NCI-H1417 (cell line): ENCODE measurements around the gene GNPDA2.
"Not testable (repeated sequence)": the region's sequence is repeated elsewhere in the genome, so short reads cannot be mapped to it uniquely, and the experiment has no call there.

Experiments
- DNase-seq, 3 experiments: peaks; one replicate each; lab custom pipeline; 2025; lab: John Stamatoyannopoulos, UW

Gene GNPDA2

DNA sequence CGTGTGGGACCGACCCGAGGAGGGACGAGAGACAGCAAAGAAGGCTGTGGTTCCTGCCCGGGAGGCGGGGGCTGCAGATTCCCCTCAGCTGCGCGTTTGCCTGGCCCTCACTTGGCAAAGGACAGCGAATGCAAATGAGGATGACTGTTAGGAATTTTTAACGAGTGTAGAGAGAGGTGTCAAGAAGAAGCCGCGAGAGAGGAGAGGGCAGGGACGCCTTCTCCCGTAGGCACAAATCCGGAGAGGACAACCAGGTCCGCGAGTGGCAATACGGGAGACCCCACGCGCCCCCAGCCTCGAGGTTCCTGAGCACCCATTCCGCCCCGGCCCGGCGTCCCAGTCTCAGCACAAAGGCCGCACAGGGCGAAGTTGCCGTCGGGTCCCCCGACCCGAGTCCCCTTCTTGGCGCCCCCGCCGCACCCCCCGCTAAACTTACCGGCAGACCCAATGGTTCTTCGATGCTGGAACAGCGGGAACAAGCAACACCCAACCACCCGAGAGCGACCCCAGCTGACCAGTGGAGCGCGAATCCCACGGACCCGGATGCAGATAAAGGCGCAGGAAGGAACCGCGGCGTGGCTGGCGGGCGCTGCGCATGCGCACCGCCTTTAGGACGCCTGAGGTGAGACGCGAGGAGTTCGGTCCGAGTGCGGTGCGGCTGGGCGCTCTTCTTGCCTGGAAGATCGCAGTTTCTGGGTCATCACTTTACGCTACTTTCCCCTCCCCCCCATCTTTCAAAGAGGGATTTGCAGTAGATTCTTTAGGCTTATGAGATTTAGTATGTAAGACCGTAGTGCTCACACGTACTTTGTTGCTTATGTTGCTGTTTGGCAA lies at the start of gene GNPDA2:
Gene GNPDA2, minus strand, starts transcription at position 519 of the 834 bp plus-strand sequence. CDS start 4,349 bp downstream, outside the sequence.
- DNase-seq, result peak; percentile 90 to 96 (median 90)

DNA sequence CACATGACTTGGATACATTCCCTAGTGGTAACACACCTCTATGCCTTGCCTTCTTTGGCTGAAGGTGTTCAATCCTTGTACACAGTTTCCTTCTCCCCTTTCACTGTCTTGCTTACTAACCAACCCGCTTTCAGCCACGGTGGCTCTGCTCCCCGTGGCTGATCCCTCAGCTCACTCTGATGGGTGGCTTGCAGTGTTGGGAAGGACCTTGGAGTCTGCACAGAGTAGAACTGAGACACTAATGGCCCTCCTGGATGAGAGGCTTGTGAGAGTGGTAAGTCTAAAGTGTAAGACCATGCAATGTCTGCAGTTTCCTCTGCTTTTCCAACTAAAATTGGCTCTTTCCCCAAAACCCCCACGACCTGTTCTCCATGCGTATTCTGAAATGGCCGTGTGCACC lies 46.0 kb upstream of the GNPDA2 start:
- no peak for DNase-seq

DNA sequence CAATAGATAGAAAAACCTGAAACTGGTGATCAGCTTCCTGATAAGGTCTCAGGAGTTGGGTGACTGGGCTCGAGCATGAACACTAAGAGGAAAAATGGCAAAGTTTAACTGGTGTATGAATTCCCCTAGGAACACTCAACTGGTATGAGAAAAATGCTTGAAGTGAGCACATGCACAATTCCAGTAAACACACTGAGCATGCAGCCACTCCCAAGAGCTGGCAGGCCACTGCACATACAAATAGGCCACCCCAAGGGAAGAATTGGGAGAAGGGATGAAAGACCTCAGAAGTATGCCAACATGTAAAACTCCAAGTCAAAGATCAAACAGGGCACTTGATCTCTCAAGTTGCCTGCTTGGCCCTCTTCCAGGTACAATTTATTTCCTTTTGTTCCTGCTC lies 45.4 kb upstream of the GNPDA2 start:
- no peak for DNase-seq

GRCh38 chr4:44766453-44766852 lies 40.1 kb upstream of the GNPDA2 start:
- DNase-seq, result no peak

DNA sequence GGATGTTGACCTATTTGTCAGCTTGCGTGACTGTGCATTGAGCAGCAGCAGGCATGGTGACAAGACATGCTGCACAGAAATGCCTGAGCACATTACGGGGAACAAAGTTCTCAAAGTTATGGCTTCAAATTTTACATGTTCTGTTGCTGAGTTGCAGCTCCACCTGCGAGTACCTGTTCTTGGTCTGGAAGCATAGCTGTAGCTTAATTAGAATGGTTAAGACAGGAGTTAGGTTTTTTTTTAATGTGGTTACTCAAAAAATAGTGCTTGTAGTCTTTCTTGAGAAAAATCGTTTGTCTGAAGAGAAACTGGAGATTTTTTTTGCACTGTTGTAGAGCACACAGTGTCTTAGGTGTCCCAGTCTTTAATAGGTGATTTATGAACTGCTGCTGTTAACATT lies 38.8 kb upstream of the GNPDA2 start:
- DNase-seq, result no peak

DNA sequence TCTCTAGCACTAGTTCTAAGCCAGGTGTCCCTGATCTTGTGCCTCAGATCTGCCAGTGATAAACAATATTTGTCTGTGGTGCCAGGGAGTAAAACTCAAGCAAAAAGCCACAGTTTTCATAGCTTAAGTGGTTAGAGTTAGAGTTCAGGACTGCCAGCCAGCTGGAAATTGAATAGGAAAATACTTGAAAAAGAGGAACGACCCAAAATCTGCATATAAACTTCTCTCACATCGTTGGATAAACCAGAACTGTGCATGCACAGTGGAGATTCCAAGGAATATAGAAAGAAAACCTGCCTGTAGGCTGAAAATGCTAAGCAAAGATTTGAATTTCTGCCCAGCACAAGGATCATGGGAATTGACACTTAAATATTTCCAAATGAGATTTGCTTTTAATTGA lies 35.0 kb upstream of the GNPDA2 start:
- DNase-seq, result no peak

GRCh38 chr4:44760142-44760898 lies 34.0 kb upstream of the GNPDA2 start:
- peak in 2 of 3 experiments; percentile 36 to 77 for DNase-seq

DNA sequence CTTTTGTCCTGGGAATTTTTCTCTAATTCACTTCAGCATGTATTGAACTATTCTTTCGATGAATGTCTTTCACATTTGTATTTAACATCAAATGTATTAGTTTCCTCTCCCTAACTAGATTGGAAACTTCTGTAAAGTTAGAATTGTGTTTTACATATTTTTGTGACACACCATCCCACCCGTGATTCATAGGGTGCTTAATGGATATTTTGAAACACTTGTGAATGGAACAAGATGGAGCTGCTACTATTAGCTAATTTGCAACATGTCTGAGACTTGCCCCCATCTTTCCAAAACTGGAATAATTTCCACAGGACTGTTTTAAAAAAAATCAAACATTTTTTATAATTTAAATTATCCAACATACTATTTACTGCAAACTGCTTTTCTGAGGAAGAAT lies 30.2 kb upstream of the GNPDA2 start:
- DNase-seq, result no peak

DNA sequence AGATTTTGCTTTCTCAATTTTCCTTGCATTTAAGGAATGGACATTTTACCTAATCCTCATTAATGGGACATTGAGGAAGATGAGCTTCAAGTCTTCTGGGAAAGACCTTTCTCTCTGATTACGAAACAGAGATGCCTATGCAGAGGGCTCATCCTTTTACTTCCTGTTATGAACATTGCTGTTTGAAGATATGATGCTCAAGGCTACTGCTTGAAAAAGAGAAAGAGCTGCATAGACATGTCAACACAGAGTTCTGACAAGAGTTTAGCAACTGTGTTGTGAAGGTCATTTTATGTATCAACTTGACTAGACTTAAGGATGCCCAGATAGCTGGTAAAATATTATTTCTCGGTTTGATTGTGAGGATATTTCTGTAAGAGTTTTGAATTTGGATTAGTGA lies 13.8 kb upstream of the GNPDA2 start:
- no peak for DNase-seq

- DNase-seq, result peak in 2 of 3 experiments; percentile 31 to 55
Measured at GRCh38 chr4:44738615-44739014, 12.3 kb upstream of the GNPDA2 start.

DNA sequence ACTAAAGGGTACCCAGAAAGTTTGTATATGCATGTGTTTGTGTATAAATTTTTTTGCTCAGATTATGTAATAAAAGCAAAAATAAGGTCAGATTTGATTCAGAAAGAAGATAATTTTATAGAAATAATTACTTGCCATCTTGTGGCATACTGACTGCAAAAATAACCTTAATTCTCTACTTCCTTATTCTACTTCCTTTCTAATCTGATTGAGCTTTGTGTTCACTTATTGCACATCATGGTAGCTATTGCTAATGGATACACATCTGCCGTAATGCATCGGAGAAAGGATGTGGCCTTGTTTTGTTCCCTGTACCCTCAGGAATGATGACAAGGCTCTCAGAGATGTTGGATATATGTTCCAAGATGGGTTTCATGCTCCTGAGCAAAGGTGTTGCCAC lies 10.5 kb upstream of the GNPDA2 start:
- DNase-seq, result no peak

DNA sequence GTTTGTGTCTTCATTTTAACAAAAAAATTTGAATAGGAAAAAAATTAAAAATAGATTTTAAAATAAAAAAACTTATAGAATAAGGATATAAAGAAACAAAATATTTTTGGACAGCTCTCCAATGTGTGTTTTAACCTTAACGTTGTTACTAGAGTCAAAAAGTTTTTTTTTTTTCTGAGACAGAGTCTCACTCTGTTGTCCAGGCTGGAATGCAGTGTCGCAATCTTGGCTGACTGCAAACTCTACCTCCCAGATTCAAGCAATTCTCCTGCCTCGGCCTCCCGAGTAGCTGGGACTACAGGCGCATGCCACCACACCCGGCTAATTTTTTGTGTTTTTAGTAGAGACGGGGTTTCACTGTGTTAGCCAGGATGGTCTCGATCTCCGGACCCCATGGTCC lies 2.3 kb upstream of the GNPDA2 start:
- not testable (repeated sequence) for DNase-seq

DNA sequence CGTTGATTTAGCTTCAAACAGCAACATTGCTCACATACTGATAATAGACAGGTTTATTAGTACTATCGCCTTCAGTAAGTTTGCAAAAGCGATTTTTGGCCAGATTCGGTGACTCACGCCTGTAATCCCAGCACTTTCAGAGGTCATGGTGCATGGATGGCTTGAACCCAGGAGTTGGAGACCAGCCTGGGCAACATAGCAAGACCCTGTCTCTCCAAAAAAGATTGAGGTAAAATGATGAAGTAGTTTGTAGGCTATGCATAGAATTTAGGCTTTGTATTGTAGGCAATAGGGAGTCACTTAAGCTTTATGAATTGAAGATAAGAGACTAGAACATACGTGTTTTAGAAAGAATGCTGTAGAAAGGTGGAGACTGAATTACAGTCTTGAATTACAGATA lies 1.1 kb upstream of the GNPDA2 start:
- DNase-seq, result no peak

DNA sequence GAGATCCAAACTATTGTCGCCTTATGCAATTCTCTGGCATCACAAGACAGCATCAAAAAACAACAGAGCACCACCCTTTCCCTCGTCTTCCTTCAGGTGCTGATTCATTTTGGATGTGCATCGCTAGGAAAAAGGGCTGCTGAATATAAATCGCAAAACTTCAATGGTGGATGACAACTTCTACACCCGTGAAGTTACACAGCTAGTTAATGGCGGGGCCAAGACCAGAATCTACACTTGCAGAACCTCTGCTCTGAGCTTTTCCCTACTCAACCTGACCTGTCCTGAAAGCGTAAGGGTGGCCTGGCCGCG lies 674 bp downstream of the GNPDA2 start:
- no peak for DNase-seq

DNA sequence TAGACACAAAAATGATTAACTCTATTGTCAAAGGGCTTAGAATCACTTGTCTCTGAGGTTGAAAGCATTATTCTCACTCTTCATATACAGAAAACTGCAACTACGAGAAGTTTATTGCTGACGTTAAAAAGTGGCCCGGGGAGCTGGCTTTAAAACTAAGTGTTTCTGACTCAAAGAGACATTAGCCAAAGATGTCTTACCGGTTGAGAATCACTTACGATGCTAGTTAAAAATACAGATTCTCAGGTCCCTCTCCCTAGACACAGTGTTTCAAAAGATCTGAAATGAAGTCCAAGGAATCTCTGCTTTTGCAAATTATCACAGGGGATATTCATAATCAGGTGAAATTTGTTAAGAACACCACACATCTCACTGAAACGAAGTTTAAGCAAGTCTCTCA lies 1.2 kb downstream of the GNPDA2 start:
- DNase-seq, result peak in 2 of 3 experiments; percentile 39 to 52

GRCh38 chr4:44722001-44722400 lies 4.4 kb downstream of the GNPDA2 start:
- no peak for DNase-seq

DNA sequence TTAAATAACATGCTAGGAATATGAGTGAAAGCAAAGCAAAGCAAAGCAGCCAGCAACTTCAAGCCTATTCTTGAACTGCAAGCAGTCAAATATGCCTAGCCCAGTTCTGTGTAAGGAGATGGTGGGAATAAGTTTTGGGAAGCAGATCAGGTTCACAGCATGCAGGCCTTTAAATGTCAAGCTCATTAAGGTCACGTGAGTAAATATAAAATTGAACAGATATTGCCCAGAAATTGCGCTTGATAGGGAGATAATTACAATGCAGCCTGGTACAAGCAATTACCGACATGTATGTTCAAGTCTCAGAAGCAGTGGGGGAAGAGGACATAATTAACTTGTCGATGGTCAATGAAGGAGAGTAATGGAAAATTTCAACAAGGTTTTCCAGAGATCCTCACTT lies 6.0 kb downstream of the GNPDA2 start:
- peak in 2 of 3 experiments; percentile 74 to 97 for DNase-seq

DNA sequence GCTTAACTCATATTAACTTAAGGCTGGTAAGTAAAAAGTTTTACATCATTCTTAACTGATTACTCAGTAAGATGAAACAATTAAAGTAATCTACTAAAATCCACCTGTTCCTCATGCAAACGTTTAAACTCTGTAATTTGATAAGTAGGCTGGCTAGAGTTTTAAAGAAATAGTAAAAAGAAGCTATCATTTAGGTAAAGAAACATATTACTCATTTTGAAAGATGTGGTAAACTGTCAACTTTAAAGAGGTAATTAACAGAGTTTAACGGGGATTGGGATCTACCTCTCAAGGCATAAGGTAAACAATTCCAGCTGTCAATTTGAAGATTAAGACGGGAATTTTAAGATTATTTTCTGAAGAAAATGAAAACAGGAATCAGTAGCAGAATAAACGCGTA lies 9.8 kb downstream of the GNPDA2 start:
- peak in 1 of 3 experiments; percentile 21 for DNase-seq

DNA sequence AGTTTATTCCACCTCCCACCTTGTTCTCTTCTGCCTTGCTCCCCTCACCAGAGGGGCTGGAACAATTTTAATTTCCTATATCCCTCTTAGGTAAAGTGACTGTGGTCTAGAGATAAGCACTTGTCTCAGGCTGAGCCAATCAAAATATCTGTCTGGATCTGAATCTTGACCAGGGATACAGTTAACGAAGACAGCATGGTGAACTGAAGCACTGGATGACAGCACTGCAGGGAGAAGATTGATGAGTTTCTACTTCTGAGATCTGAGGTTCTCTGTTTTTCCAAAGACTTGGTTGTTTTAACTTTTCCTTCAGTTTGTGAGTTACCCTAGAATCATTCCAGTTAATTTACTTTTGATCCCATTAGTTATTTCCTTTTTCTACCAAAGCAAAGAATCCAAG lies 13.2 kb downstream of the GNPDA2 start:
- DNase-seq, result no peak

GRCh38 chr4:44704673-44705072 lies 21.7 kb downstream of the GNPDA2 start:
- no peak for DNase-seq

GRCh38 chr4:44701037-44701436 lies 25.3 kb downstream of the GNPDA2 start:
- no peak for DNase-seq

DNA sequence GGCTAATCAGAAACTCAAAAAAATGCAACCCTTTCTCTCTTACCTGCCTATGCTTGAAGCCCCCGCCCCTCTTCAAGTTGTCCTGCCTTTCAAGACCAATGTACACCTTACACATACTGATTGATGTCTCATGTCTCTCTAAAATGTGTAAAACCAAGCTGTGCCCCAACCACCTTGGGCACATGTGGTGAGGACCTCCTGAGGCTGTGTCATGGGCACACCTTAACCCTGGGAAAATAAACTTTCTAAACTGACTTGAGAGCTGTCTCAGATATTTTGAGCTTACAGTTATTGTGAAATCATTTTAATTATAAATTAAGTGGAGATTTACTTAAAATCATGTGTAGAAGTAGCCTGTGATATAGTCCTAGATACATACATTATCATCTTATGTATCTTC lies 25.9 kb downstream of the GNPDA2 start:
- DNase-seq, result no peak

DNA sequence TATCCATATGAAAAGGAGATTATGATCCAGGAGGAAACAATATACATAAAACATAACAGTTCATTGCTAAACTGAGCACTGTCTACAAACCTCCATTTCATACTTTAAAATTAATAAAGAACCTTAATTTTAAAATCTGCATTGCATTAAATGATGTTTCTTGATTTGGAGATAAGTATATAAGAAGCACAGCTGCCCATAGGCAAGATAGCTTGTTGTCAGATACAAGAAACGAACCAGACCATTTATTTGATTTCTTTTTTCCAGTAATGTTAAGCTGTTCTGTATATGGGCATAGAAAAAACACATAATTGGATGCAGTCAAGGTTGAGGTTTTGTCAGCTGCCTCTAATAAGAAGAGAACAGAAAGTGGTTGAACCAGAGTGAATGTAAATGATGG lies 41.7 kb downstream of the GNPDA2 start:
- DNase-seq, result no peak
